ENCODE data around the gene TRPM2. TPM values are rescaled to one million over a fixed set of nuclear protein-coding genes. Genes with fewer than 3 reads are reported as not detected.

Gene TRPM2
- total and polyA plus RNA-seq, 2 of the 8 experiments (the other 6 are each of a cell fraction or from before 2014, with no cell fraction given): 0.27 to 0.28 TPM

DNA sequence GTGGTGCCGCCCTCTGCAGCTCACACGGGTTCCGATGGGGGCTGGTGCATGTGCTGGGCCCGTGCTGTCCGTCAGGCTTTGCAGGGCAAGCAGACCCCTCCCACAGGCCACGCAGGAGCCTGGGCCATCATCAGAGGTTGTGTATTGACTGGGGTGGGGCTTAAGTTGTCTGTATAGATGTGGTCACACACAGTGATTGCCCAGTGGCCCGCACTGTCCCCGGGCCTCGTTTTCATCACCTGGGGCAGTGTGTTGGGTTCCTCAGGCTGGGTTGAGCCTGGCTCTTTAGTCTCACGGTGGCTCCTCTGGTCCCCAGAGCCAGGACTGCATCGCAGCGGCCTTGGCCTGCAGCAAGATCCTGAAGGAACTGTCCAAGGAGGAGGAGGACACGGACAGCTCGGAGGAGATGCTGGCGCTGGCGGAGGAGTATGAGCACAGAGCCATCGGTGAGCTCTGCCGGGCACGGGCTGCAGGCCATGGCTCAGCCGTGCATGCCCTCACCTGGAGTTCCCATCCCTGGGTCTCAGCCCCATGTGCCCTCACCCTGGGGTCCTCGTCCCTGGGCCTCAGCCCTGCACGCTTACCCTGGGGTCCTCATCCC lies 44.1 kb downstream of the TRPM2 start:
- Histone ChIP-seq H3K18ac (ENCODE audit: extremely low read depth, low read length) (no peak overlapping the region), H2BK12ac (ENCODE audit: low read depth, low read length) (no peak overlapping the region), H3K4me1 (replicated peaks in 1 of 4; ENCODE audit: control insufficient read depth in 3 of 4, insufficient read depth in 4 of 4, low read length in 3 of 4) (no peaks in the 10 kb centered on the region), H2AK5ac (ENCODE audit: low read depth, low read length) (no peak overlapping the region), H3K4ac (replicated peaks; ENCODE audit: insufficient read length, low read depth, low read length) (no peak overlapping the region), H3K79me1 (ENCODE audit: low read depth, low read length) (no peaks in the 10 kb centered on the region), H2BK120ac (replicated peaks; ENCODE audit: low read depth, low read length) (no peak overlapping the region), H3K27me3 (replicated peaks in 1 of 4; ENCODE audit: control insufficient read depth in 3 of 4, extremely low read depth in 1 of 4, insufficient read depth in 3 of 4, low read length in 3 of 4) (no peaks in the 10 kb centered on the region), H3K14ac (ENCODE audit: insufficient read length) (no peak overlapping the region), H2BK5ac (ENCODE audit: low read depth, low read length) (no peak overlapping the region), H3K4me3 (ENCODE audit: extremely low read depth in 1 of 4, insufficient read depth in 2 of 4, low read depth in 3 of 4, low read length in 4 of 4) (no peak overlapping the region), H4K5ac (ENCODE audit: insufficient read length, low read depth, low read length) (no peak overlapping the region), H4K91ac (replicated peaks; ENCODE audit: insufficient read length, low read length) (no peak overlapping the region), H3K9ac (replicated peaks in 1 of 4; ENCODE audit: extremely low read depth in 1 of 4, low read depth in 3 of 4, low read length in 3 of 4) (no peak overlapping the region), H4K20me1 (replicated peaks in 1 of 2; ENCODE audit: control insufficient read depth in 1 of 2, insufficient read depth in 2 of 2, low read length in 2 of 2) (no peaks in the 10 kb centered on the region), H3K27ac (ENCODE audit: low read depth, low read length) (no peak overlapping the region), H3K4me2 (ENCODE audit: insufficient read depth in 1 of 2, low read depth in 2 of 2, low read length in 2 of 2) (no peak overlapping the region), H3K56ac (replicated peaks; ENCODE audit: insufficient read length, low read depth, low read length) (no peak overlapping the region), H2BK20ac (ENCODE audit: low read length) (no peak overlapping the region), H3K79me2 (ENCODE audit: control insufficient read depth in 1 of 2, insufficient read depth in 2 of 2, low read length in 2 of 2) (no peaks in the 10 kb centered on the region), H3K36me3 (ENCODE audit: control insufficient read depth in 2 of 4, insufficient read depth in 4 of 4, low read length in 3 of 4) (no peaks in the 10 kb centered on the region), H2AFZ (ENCODE audit: low read length) (no peak overlapping the region), H3K23me2 (ENCODE audit: low read depth, low read length) (no peaks in the 10 kb centered on the region; the same call in 1 of the 2 replicates), H3K9me3 (ENCODE audit: insufficient read depth in 2 of 2, low read depth in 1 of 2, low read length in 1 of 2) (no peaks in the 10 kb centered on the region), H3K23ac (ENCODE audit: insufficient read length) (no peak overlapping the region), H4K8ac (ENCODE audit: extremely low read depth, insufficient read depth, low read length) (no peak overlapping the region), H2BK15ac (ENCODE audit: low read length) (no peak overlapping the region)
- CTCF ChIA-PET (ENCODE audit: partially characterized antibody): interaction anchor here (1.9 kb wide), 1 partner anchor 29 kb away, joined by 5 read pairs; no protein-coding TSS in a partner anchor
- POLR2A ChIA-PET (ENCODE audit: partially characterized antibody): no interaction called here
- FAIRE-seq (no peak), DNase-seq (ENCODE audit: low read depth in 1 of 2, low spot score in 2 of 2) (no peak)
- 90% methylated on average over 22 of the region's 22 CpGs; no CpG with 5 or more reads in 1 of the 2 experiments for WGBS, 2 experiments (ENCODE audit: extremely low coverage in 1 of 2, insufficient coverage in 1 of 2, insufficient read length in 1 of 2, insufficient replicate concordance in 2 of 2, low coverage in 1 of 2, low lambda C conversion rate in 2 of 2, missing lambda C conversion rate in 1 of 2)
- TF ChIP-seq RNF2 (IDR thresholded peaks at IDR 0.05; ENCODE audit: borderline replicate concordance, low read depth, low read length, missing control alignments, poor library complexity, severe bottlenecking) (no peak), RFX5 (IDR thresholded peaks at IDR 0.05; ENCODE audit: borderline replicate concordance, low read depth, low read length) (no peak)

All from H1 (cell line).